K562 (cell line): ENCODE data around the gene VWA8. TPM values are rescaled to one million over a fixed set of nuclear protein-coding genes. Genes with fewer than 3 reads are reported as not detected.

ENCODE experiments used
- ATAC-seq: fragments of 200-7000 bp; cut with Tn5 transposase; 3 replicates; pipeline ENCODE4 v1.9.1; 2020; ENCODE audit warnings: moderate library complexity
- BruUV-seq: library from RNA; stranded (reverse); fragments of 400-500 nt; replicated peaks from 2 replicates; lab custom pipeline; 2021; lab: Mats Ljungman, UMichigan
- CTCF ChIA-PET: fragments of 300-600 bp; formaldehyde crosslinking; extraction: SDS; loops from one replicate; lab custom pipeline; 2021; ENCODE audit warnings: low intra/inter-chr PET ratio; lab: Yijun Ruan, JAX
- POLR2A ChIA-PET: fragments of 300-600, 350-650 bp; sonication (Branson Sonifier 250); formaldehyde crosslinking; extraction: SDS; loops from one replicate; lab custom pipeline; 2021; ENCODE audit warnings: antibody characterized with exemption, inconsistent platforms; lab: Yijun Ruan, JAX
- DNase-seq, 4 experiments: peaks; one replicate each; pipeline versions ENCODE4 v3.0.0 to v3.0.0-alpha.2; 2011 to 2018; ENCODE audit warnings: low spot score in 3 of 4, mixed read lengths in 3 of 4; ENCODE audit errors: extremely low read depth in 1 of 4
- FAIRE-seq: peaks from 2 replicates; lab custom pipeline; 2011; peaks lifted over from hg19 to GRCh38; lab: Jason Lieb, UNC
- H2AFZ ChIP-seq: 2 replicates; pipeline ENCODE4 v1.6.0; 2011; ENCODE audit warnings: low read depth, low read length, control low read depth, inconsistent platforms
- H3K27ac ChIP-seq: fragments of 200-600 bp; 3 replicates; pipeline ENCODE4 v1.8.0; 2011; ENCODE audit warnings: low read depth, mild to moderate bottlenecking, control low read depth, inconsistent platforms, low read length, moderate library complexity, mixed read lengths; ENCODE audit errors: extremely low read depth
- H3K27me3 ChIP-seq, 2 experiments: fragments of 300-600 bp in 1 of 2; 2 replicates in 1 of 2; 3 replicates in 1 of 2; pipeline versions ENCODE4 v1.6.0 to v1.8.0; 2011; ENCODE audit warnings: inconsistent platforms in 2 of 2, low read length in 2 of 2, mild to moderate bottlenecking in 1 of 2, mixed read lengths in 1 of 2, moderate library complexity in 1 of 2; ENCODE audit not compliant: control insufficient read depth in 2 of 2, insufficient read depth in 2 of 2
- H3K36me3 ChIP-seq: fragments of 300-600 bp; 3 replicates; pipeline ENCODE4 v1.8.0; 2011; ENCODE audit warnings: mild to moderate bottlenecking, low read length, inconsistent platforms; ENCODE audit not compliant: control insufficient read depth, insufficient read depth
- H3K4me1 ChIP-seq, 2 experiments: fragments of 200-600 bp in 1 of 2; replicated peaks in 1 of 2; 2 replicates in 1 of 2; 3 replicates in 1 of 2; pipeline versions ENCODE4 v1.5.1 to v1.8.0; 2011; ENCODE audit warnings: inconsistent platforms in 2 of 2, low read length in 2 of 2, mild to moderate bottlenecking in 1 of 2, mixed read lengths in 1 of 2, moderate library complexity in 1 of 2; ENCODE audit not compliant: control insufficient read depth in 2 of 2, insufficient read depth in 2 of 2
- H3K4me2 ChIP-seq: 2 replicates; pipeline ENCODE4 v1.6.1; 2011; ENCODE audit warnings: low read length, control low read depth, inconsistent platforms, mixed read lengths; ENCODE audit not compliant: insufficient read depth
- H3K4me3 ChIP-seq: fragments of 200-600 bp; sonication (generic), shearing (Covaris generic); 2 replicates; pipeline ENCODE4 v1.5.1; 2016; ENCODE audit warnings: control low read depth, inconsistent platforms
- H3K79me2 ChIP-seq: fragments of 200-600 bp; 3 replicates; pipeline ENCODE4 v1.8.0; 2011; ENCODE audit warnings: low read length, inconsistent platforms; ENCODE audit not compliant: control insufficient read depth, insufficient read depth
- H3K9ac ChIP-seq, 2 experiments: 2 replicates each; pipeline versions ENCODE4 v1.6.0 to v1.6.1; 2011; ENCODE audit warnings: low read depth in 2 of 2, low read length in 2 of 2, control low read depth in 1 of 2, inconsistent platforms in 1 of 2, mild to moderate bottlenecking in 1 of 2, mixed read lengths in 1 of 2; ENCODE audit not compliant: insufficient read depth in 1 of 2
- H3K9me1 ChIP-seq: one replicate; pipeline ENCODE4 v1.6.0; 2011; ENCODE audit warnings: inconsistent platforms, mild to moderate bottlenecking, low read length, moderate library complexity; ENCODE audit not compliant: control insufficient read depth, insufficient read depth
- H3K9me3 ChIP-seq: replicated peaks from 2 replicates; pipeline ENCODE4 v1.5.1; 2011; ENCODE audit warnings: low read depth, low read length, inconsistent platforms; ENCODE audit not compliant: control insufficient read depth, insufficient read depth
- H4K20me1 ChIP-seq: replicated peaks from 2 replicates; pipeline ENCODE4 v1.6.1; 2011; ENCODE audit warnings: low read length, inconsistent platforms, mixed read lengths; ENCODE audit not compliant: control insufficient read depth, insufficient read depth
- DLX4 ChIP-seq: fragments of 250-450 bp; sonication (Bioruptor Pico); IDR thresholded peaks from 2 replicates; pipeline ENCODE4 v1.6.1; 2021; ENCODE audit warnings: mild to moderate bottlenecking
- SLC30A9 ChIP-seq: fragments of 250-450 bp; sonication (Bioruptor Pico); IDR thresholded peaks from 2 replicates; pipeline ENCODE4 v1.8.0; 2022; ENCODE audit warnings: mild to moderate bottlenecking, moderate library complexity
- STAT5B ChIP-seq: fragments of 250-450 bp; sonication (Bioruptor Pico); IDR thresholded peaks from 2 replicates; pipeline ENCODE4 v1.8.0; 2021; ENCODE audit warnings: mild to moderate bottlenecking, inconsistent platforms
- TAF9B ChIP-seq: fragments of 450-650 bp; IDR thresholded peaks from 2 replicates; pipeline ENCODE4 v1.6.1; 2018; ENCODE audit warnings: mild to moderate bottlenecking; ENCODE audit not compliant: partially characterized antibody
- YY1 ChIP-seq, 3 experiments: IDR thresholded peaks; 2 replicates each; pipeline ENCODE4 v1.6.1; 2011; ENCODE audit warnings: low read length in 2 of 3, mild to moderate bottlenecking in 2 of 3, moderate library complexity in 2 of 3, borderline replicate concordance in 1 of 3, control low read depth in 1 of 3, low read depth in 1 of 3; ENCODE audit not compliant: insufficient read depth in 3 of 3, insufficient replicate concordance in 2 of 3, control insufficient read depth in 1 of 3, insufficient read length in 1 of 3; ENCODE audit errors: extremely low read depth in 1 of 3
- WGBS: fragments of 100-300 bp; shearing (Covaris generic); methylation state at CpG from one replicate; pipeline ENCODE4 v1.1.6; 2016; ENCODE audit warnings: low coverage, mixed read lengths; ENCODE audit not compliant: insufficient coverage; ENCODE audit errors: missing lambda C conversion rate; 5-methylcytosine and 5-hydroxymethylcytosine counted together
- in situ Hi-C: fragments of 300-500 bp; cut with MboI; formaldehyde crosslinking; loops from 4 replicates; pipeline ENCODE4 v1.15.0; 2018; ENCODE audit warnings: inconsistent platforms, mixed read lengths
- intact Hi-C: fragments of 100-400 bp; cut with micrococcal nuclease; formaldehyde crosslinking; loops from 2 replicates; pipeline ENCODE4 v1.14.2; 2022
- polyA plus RNA-seq, 8 experiments: library from polyadenylated mRNA; depleted of rRNA in 4 of 8; stranded (reverse) in 5 of 8; unstranded in 3 of 8; fragments of >200 nt; fragmentation: Nextera tagmentation in 2 of 8; fragmentation: Illumina TruSeq in 1 of 8; extraction: Ambion mirVana in 2 of 8; extraction: Trizol in 1 of 8; gene quantifications; 2 replicates each; pipeline versions ENCODE4 v1.2.1 to v1.2.3, GENCODE V29; 2011 to 2014; ENCODE audit warnings: inconsistent platforms in 1 of 8, missing spikeins in 1 of 8
- total RNA-seq, 7 experiments: library from RNA; depleted of rRNA in 6 of 7; stranded (reverse); fragments of >200 nt in 6 of 7; fragmentation: Illumina TruSeq in 2 of 7; extraction: Trizol in 2 of 7; gene quantifications; 2 replicates each; pipeline versions ENCODE4 v1.2.1 to v1.2.3, GENCODE V29; 2011 to 2021; ENCODE audit warnings: low replicate concordance in 1 of 7

VWA8 gene
- total and polyA plus RNA-seq, 9 of the 15 experiments (the other 6 are each of a cell fraction or from before 2014, with no cell fraction given) = 2.1 to 18.5 (median 13.3) TPM

GRCh38 chr13:41928323-41928722 is 32.6 kb downstream of the VWA8 start:
- no peaks in the 10 kb centered on the region for H3K4me1 ChIP-seq
- no peaks in the 10 kb centered on the region for H3K36me3 ChIP-seq
- H3K27ac ChIP-seq = no peak overlapping the region
- ATAC-seq = no peak
- no peaks in the 10 kb centered on the region for H3K9me1 ChIP-seq
- no peak for FAIRE-seq
- H3K27me3 ChIP-seq = no peaks in the 10 kb centered on the region
- in situ Hi-C loops = no loop called here
- TF ChIP-seq YY1 (IDR thresholded peaks at IDR 0.05; ENCODE audit: borderline replicate concordance in 1 of 3, control insufficient read depth in 1 of 3, extremely low read depth in 1 of 3, insufficient read depth in 3 of 3, insufficient read length in 1 of 3, insufficient replicate concordance in 2 of 3, low read depth in 1 of 3, low read length in 2 of 3) (no peak), DLX4 (CRISPR knock-in tag) (no peak), SLC30A9 (CRISPR knock-in tag) (no peak), TAF9B (no peak), STAT5B (CRISPR knock-in tag) (no peak)
- H3K79me2 ChIP-seq = peaks cover 50% of the 10 kb centered on the region
- no peak for DNase-seq
- no peak overlapping the region for H2AFZ ChIP-seq
- no peak overlapping the region for H3K4me2 ChIP-seq
- H4K20me1 ChIP-seq = no peaks in the 10 kb centered on the region
- ChIA-PET CTCF (no interaction called here), POLR2A (no interaction called here)
- H3K4me3 ChIP-seq = no peak overlapping the region
- no peak overlapping the region for H3K9ac ChIP-seq
- BruUV-seq = no TSS peak
- H3K9me3 ChIP-seq = no peaks in the 10 kb centered on the region; the same call in 1 of the 2 replicates
- intact Hi-C loops = no loop called here
- 83% methylated on average over 2 of the region's 2 CpGs for WGBS
